Omental fat pad (tissue), 4 donors: ENCODE measurements around the gene FMNL1. TPM values are rescaled to one million over a fixed set of nuclear protein-coding genes. Genes with fewer than 3 reads are reported as not detected.

ENCODE experiments used
- ATAC-seq: fragments of 150-250 bp; one replicate; pipeline ENCODE4 v1.9.1; 2016; ENCODE audit warnings: mild to moderate bottlenecking, moderate library complexity; ENCODE audit not compliant: low FRiP score
- DNase-seq: peaks from one replicate; pipeline ENCODE4 v3.0.0-alpha.2; 2019; ENCODE audit warnings: low spot score
- total RNA-seq, 4 donors: library from RNA; depleted of rRNA; stranded (reverse); fragments of >200 nt; gene quantifications; one replicate each; pipeline ENCODE4 v1.1.0, GENCODE V29; 2016
- TF ChIP-seq, protein P1 (sequence below), 3 donors: fragments of 450-650 bp; IDR thresholded peaks; one replicate each; pipeline ENCODE4 v1.5.1; 2016 to 2017; ENCODE audit warnings: antibody characterized with exemption in 3 of 3, mild to moderate bottlenecking in 3 of 3, moderate library complexity in 2 of 3

Gene FMNL1
- total RNA-seq, 4 donors from 2014 or later = 19.7 to 56.4 (median 38.8) TPM

DNA sequence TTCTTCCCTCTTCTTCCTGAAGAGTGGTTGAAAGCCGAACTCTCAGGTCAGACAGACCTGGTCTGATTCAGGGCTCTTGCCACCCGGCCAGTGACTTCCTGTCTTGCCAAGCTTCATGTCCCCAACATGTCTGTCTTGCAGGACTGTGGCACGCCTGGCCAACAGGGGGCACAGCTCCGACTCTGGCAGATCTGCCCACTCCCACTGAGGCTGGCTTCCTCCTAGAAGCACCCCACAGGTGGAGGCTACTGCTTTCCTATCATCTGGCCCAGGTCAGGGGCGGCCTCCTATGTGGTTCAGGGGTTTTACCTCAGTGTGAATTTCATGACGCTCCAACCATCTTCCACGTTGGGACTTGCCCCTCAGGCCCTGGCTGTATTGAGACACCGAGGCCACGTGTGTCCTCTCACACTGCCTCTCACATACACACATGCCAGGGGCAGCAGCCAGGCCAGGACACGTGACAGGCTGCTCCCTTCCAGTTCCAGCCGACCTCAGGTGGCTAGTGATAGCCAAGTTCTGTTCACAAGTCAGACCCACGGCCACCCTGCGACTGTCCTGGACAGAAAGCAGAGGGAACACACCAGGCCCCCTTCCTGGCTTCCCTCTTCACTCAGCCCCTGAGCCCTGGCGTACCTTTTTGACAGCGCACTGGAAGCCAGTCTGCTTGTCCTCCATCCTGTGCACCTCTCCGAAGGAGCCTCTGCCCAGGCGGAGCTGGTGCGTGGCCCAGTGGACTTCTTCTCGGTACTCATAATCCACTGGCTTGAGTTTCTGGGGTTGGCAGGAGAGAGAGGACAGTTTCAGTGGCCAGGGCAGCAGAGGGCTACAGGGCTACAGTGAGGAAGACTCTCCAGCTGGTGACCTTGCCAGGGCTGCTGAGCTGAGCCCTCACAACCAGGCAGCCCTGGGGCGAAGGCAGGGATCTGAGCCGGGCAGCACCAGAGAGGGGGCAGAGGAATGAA lies 62.8 kb downstream of the FMNL1 start:
- TF ChIP-seq, protein P1, sequence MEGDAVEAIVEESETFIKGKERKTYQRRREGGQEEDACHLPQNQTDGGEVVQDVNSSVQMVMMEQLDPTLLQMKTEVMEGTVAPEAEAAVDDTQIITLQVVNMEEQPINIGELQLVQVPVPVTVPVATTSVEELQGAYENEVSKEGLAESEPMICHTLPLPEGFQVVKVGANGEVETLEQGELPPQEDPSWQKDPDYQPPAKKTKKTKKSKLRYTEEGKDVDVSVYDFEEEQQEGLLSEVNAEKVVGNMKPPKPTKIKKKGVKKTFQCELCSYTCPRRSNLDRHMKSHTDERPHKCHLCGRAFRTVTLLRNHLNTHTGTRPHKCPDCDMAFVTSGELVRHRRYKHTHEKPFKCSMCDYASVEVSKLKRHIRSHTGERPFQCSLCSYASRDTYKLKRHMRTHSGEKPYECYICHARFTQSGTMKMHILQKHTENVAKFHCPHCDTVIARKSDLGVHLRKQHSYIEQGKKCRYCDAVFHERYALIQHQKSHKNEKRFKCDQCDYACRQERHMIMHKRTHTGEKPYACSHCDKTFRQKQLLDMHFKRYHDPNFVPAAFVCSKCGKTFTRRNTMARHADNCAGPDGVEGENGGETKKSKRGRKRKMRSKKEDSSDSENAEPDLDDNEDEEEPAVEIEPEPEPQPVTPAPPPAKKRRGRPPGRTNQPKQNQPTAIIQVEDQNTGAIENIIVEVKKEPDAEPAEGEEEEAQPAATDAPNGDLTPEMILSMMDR (IDR thresholded peaks at IDR 0.05) = no peak
- ATAC-seq = no peak
- no peak for DNase-seq

DNA sequence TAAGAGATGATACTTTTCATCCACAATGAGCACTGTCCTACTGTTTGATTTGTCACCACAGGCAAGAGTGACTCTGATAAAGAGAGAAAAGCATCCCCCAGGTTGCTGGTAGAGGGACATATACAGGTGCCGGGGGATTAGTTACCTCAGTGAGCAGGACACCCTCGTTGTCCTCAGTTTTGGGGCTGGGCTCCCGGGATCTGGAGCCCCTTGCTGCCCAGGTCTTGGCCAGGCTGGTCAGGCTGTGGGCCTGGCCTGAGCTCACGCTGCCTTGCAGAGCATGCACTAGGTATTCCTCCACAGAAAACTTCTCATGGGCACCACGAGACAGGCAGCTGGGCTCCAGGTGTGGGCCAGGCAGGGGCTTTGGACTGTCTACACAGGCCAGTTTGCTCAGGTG lies 64.6 kb downstream of the FMNL1 start:
- TF ChIP-seq, protein P1 (IDR thresholded peaks at IDR 0.05) = no peak
- ATAC-seq (no peak), DNase-seq (no peak)

DNA sequence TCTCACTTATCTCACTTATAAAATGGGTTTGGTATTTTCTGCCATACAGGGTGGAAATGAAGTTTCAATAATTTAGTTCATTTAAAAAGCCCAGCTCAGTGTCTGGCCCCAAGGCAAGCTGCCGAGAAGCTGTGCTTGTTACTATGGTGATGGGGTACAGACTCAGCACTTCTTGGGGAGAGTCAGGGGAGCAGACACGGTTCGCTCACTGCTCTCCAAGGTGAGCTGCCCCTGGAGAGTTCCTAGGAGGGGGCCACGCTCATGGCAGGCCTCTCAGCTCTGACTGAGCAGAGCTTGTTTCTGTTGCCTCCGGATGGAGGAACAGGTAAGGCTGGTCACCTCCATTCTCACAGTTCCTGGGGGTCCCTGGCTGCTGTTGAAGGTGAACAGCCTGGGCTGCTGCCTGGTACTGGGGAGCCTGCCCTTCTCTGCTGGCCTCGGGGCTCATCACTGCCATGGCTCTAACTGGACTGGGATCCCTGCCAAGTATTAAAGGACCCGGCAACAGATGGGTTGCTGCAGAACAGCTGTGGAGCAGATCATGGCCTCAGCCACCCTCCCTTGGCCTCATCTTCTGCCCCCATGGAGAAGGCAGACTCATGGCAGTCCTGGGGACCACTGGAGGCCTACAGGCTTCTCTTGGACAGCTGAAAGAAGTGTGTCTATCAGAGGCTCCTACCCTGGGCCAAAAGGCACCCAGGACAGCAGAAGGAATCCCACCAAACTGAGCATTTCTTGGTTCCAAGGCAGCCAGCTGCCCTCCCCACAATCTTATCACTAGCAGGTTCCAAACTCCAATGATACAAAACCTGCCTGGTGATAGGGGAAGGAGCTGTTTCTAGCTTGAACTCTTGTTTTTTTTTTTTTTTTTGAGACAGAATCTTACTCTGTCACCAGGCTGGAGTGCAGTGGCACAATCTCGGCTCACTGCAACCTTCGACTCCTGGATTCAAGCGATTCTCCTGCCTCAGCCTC lies 66.1 kb downstream of the FMNL1 start:
- DNase-seq = no peak
- ATAC-seq = no peak
- TF ChIP-seq, protein P1 (IDR thresholded peaks at IDR 0.05) = no peak

GRCh38 chr17:45288825-45289224 lies 67.1 kb downstream of the FMNL1 start:
- no peak for DNase-seq
- TF ChIP-seq, protein P1 (IDR thresholded peaks at IDR 0.05) = no peak
- no peak for ATAC-seq

DNA sequence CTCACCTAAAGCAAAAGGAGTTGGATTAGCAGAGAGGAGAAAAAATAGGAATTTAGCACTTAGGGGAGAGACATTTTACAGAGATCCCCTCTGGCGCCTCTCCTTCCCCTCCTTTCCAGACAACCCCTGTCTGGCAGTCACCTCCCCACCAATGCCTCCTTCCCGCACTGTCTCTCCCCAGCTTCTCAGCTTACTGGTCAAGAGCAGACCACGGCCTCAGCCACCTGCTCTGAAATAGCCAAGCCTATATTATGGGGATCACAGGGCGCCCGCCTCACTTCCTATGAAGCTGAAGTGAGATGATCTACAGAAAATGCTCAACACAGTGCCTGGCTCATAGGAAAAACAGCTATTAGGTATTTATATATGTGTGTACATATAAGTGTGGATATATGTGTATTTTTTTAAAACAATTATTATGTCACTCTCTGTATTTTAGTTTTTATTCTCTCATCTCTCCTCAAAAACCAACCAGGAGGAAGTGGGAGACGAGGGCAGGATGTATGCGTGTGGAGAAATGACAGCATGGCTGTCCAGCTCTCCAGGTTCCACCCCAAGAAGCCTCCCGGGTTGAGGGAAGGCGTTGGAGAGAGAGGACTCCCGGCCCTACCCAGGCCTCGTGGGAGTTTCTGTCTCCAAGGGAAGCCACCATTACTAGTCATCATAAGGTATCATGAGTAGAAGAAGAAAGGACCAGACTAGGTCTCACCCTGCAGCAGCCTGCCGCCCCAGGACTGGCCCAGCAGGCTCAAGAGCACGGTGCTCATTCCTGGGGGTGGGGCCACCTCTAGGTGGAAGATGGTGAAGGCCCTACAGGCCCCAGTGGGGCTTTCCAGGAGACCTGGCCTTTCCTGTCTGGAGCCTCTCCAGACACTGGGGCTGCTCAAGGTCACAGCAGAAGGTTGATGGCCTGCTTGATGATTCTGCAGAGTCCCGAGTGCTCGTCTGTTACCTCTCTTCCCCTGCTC lies 67.9 kb downstream of the FMNL1 start:
- TF ChIP-seq, protein P1 (IDR thresholded peaks at IDR 0.05) = no peak
- ATAC-seq (no peak), DNase-seq (no peak)

DNA sequence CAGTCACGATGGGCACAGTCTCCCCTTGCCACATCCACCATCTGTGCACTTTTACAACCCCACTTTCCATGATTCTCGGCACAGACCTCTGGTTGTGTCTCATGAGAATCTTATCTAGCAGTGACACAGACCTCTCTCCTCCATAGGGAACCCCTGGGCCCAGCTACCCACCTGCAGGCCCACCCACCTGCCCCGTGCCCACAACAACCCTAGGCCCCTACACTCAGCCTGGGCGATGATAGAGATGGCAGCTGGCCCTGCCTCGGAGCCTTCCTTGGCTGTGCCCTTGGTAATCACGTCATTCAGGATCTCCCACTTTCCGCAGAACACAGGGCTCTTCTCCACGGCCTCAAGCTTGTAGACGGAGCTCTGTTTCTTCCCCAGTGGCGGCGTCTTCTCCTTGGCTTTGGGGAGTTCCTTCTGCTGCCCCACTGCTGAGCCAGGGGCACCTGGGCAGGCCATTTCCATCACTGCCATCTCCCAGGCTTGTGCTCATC lies 68.6 kb downstream of the FMNL1 start:
- DNase-seq = no peak
- ATAC-seq = no peak
- TF ChIP-seq, protein P1 (IDR thresholded peaks at IDR 0.05) = no peak
